ENCODE data around the gene ZBTB45.
"Not testable (repeated sequence)": the region's sequence is repeated elsewhere in the genome, so short reads cannot be mapped to it uniquely, and the experiment has no call there.

The ZBTB45 gene

DNA sequence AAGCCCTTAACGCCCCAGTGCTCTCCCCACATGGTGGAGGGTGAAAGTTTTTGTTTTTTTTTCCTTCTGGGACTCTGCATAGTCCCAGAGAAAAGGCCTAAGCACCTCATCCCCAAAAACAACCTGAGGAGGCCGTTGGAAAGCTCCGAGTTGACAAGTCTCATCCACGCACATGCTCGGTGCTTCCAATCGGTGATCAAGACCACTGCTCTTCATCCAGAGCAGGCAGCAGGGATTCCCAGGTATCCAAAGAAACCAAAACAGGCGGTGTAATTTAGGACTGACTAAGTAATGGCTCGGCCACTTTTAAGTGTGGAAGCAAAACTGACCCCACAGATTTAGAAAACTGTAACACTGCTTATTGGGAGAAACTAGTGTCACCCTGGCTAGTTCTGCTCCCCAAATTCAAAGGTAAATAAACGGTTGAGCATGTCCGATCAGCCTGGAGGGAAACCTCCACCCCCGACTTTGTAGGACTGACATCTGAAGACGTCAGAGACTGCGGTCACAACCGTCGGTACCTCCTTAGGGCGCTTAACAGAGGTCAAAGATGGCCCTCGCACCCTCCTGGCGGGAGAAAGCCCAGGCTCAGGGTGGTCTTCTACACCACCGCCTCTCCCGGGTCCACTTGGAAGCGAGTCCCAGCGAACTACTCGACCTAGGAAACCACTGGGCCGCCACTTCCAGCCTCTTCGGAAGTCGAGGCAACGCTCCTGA is 44.5 kb downstream of the ZBTB45 start:
- no peak for DNase-seq (ENCODE audit: low read depth in 2 of 2)

DNA sequence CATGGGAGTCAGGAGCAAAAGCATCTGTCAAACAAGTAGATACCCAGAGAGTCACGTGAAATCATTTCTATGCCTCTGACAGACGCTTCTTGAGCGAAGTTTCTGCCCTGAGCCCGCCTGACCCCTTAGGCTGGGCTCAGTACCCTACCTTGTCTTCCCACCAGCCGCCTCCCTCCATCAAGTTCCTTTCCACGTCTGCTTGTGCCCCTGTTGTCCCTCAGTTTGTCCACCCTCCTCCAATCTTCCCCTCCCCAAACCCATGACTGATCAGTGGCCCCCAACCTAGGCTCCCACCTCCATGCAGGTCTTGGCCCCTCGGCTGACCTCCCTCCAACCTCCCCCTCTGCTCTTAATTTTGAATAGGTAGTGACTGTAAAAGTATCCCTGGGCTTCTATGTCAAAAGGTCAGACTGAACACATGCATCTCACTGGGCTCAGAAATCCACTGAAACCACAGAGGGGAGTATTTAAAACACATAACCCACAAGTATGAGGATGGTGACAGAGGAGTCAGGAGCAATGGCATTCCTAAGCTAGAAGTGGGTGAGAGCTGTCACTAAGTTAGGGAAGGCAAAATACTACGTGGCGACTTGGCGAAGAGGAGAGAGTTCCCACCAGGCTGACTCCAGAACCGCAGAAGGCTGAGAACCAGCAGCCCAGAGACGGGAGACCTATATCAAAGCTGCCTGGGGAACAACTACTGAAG is 45.2 kb downstream of the ZBTB45 start:
- DNase-seq (ENCODE audit: low read depth in 2 of 2): no peak

DNA sequence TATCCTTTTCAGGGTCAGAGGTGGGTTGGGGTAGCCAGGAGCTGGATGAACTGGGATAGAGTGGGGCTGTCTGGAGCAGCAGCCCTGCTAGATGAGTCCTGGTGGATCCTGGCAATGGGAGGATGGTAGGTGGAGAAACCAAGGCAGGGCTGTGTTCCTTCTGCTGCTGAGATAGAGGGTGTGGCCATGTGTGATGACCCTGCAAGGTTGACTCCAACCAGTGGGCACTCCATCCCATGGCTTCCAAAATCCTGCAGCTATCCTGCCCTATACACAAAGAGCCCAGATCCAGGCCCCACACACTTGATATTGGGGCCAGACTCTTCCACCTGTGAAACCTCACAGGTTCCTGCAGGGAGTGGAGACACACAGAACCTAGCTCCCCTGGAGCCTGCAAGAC is 45.8 kb downstream of the ZBTB45 start:
- DNase-seq (ENCODE audit: low read depth in 2 of 2): no peak

DNA sequence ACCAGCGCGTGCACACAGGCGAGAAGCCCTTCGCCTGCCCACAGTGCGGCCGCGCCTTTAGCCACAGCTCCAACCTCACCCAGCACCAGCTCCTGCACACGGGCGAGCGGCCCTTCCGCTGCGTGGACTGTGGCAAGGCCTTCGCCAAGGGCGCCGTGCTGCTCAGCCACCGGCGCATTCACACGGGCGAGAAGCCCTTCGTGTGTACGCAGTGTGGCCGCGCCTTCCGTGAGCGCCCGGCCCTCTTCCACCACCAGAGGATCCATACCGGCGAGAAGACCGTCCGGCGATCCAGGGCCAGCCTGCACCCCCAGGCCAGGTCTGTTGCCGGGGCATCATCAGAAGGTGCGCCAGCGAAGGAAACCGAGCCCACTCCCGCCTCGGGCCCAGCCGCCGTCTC is 47.9 kb downstream of the ZBTB45 start:
- DNase-seq (ENCODE audit: low read depth in 2 of 2): no peak

DNA sequence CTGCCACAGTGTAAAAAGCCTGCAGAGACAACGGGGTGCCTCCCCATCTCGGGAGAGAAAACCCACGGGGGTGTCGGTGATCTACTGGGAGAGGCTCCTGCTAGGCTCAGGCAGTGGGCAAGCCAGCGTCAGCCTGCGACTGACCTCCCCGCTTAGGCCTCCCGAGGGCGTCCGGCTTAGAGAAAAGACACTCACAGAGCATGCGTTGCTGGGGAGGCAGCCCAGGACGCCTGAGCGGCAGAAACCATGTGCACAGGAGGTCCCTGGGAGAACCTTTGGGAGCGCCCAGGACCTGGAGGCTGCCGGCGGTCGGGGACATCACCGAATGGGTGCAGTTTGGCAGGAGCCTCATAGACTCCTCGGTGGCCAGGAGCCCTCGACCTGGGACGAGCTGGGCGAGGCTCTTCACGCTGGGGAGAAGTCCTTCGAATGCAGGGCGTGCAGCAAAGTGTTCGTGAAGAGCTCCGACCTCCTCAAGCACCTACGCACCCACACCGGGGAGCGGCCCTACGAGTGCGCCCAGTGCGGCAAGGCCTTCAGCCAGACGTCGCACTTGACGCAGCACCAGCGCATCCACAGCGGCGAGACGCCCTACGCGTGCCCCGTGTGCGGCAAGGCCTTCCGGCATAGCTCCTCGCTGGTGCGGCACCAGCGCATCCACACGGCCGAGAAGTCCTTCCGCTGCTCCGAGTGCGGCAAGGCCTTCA is 48.6 kb downstream of the ZBTB45 start:
- not testable (repeated sequence) for DNase-seq (ENCODE audit: low read depth in 2 of 2)

DNA sequence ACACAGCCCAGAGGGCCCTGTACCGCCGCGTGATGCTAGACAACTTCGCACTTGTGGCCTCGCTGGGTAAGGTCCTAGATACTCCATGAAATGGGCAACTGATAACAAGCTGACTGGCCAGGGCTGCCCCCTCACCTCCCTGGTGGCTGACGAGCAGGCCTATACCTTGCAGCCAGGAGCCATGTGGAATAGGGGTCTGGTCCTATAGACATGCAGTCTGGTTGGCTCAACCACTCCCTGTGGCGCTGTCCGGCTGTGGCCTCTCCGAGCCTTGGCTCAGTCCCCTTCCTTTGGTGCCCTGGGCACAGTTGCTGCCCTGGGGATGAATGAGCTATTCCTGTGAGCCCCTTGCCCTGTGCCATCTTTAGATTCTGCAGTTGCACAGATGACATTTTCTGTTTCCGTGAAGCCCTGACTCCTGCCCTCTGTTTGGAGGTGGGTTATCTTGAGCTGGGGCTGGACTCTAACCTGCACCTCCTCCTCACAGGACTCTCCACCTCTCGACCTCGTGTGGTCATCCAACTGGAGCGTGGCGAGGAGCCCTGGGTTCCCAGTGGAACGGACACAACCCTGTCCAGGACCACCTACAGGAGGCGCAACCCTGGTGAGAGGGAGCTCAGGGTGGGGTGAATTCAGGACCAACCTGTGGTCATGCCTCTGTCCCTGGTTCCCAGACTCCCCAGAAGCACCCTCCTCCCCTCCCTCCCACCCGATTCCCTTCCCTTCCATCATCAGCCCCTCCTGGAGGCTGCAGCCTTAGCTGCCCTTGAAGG is 50.2 kb downstream of the ZBTB45 start:
- no peak for DNase-seq (ENCODE audit: low read depth in 2 of 2)

DNA sequence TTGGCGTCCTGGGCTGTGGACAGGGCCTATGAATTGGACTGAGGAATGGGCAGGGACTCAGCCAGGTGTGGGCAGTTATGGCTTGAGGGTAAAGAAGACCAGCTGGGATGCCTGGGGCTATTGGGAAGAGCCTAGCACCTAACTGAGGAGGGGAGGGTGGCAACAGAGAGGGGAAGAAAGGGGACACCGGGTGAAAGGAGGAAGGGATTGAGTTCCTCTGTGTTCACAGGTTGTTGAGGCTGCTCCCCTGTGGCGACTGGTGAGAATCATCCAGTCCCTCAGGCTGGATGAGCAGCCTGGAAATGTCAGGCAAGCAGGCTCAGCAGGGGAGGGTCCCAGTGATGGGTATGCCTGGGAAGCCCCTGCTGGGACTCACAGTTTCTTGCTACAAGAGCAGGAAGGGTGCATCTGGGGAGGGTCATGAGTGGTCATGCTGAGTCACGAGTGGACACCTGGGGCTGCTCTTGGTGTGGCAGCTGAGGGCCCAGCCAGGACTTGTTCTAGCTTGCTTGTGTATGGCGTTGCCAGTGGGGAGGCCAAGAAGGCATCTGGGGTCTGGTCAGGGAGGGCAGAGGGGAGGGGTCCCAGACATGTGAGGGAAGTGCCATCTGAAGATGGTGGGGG is 51.3 kb downstream of the ZBTB45 start:
- no peak for DNase-seq (ENCODE audit: low read depth in 2 of 2)

DNA sequence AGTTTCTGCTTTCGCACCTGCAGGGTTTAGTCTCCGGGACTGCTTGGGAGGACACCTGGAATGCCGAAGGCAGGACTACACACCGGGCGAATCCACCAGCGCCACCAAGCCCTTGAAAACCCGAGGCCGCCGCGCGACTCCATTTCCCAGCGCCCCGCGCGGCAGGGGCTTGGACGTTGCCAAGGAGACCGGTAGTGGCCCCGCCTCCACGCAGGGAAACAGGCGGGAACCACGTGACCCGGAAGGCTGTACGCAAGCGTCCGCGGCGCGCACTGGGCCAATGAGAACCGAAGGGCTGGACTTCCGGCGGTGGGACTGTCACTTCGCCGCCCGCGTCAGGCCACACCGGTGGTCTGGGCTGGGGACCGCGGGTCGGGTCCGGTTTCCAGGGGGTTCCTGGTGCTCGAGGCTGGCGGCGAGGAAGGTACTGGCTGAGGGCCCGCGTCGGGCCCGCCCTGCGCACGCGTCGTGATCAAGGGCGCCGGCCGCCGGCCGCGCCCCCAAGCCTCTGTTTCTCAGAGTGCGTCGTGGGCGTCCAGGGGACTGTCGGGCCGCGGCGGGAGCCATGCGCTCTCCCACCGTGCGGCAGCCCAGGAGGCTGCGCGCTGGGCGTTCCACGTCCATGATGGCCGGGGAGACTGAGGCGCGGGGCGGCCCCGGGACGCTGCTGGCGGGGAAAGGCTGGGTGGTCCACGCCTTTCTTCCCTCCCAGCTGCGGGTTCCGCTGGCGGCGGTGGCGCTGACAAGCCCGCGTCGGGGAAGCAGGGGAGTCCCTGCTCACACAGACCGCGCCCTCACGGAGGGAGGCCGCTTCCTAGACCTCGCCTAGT is 52.6 kb downstream of the ZBTB45 start, which contains the start of gene ZNF324:
ZNF324 (plus strand) TSS at position 321 of the 830 bp plus-strand sequence. CDS start 2,106 bp downstream, outside the sequence.
- DNase-seq (ENCODE audit: low read depth in 2 of 2): peak; percentile 96 to 99

DNA sequence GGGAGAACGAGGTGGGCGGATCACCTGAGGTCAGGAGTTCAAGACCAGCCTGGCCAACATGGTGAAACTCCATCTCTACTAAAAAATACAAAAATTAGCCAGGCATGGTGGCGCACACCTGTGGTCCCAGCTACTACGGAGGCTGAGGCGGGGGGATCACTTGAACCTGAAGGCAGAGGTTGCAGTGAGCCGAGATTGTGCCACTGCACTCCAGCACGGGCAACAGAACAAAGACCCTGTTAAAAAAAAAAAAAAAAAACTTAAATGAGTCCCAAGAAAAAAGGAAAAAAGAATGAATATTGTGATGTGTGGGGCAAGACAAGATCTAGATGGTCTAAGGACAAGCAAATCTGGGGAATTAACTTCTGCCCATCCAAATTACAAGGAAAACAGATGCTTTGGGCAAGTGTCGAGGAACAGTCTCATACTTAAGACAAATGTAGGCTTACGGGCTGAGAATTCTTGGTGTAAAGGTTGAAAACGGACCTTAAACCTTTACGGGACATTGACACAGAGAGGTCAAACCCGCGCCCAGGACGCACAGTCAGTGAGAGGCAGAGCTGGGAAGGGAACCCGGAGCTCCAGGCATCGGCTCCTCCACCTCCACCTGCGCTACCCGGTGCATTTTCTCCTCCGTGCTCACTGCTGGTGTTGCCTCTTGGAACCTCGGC is 53.4 kb downstream of the ZBTB45 start:
- DNase-seq (ENCODE audit: low read depth in 2 of 2): no peak
